Measurements from ENCODE around the gene CDH2. TPM values are rescaled to one million over a fixed set of nuclear protein-coding genes. Genes with fewer than 3 reads are reported as not detected.
A peak's percentile ranks its signal among the peaks of the same experiment; 100 is the strongest.

CDH2 gene
- total RNA-seq, 1 donor from 2014 or later = 87.2 TPM

- TF ChIP-seq, protein P1, sequence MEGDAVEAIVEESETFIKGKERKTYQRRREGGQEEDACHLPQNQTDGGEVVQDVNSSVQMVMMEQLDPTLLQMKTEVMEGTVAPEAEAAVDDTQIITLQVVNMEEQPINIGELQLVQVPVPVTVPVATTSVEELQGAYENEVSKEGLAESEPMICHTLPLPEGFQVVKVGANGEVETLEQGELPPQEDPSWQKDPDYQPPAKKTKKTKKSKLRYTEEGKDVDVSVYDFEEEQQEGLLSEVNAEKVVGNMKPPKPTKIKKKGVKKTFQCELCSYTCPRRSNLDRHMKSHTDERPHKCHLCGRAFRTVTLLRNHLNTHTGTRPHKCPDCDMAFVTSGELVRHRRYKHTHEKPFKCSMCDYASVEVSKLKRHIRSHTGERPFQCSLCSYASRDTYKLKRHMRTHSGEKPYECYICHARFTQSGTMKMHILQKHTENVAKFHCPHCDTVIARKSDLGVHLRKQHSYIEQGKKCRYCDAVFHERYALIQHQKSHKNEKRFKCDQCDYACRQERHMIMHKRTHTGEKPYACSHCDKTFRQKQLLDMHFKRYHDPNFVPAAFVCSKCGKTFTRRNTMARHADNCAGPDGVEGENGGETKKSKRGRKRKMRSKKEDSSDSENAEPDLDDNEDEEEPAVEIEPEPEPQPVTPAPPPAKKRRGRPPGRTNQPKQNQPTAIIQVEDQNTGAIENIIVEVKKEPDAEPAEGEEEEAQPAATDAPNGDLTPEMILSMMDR (IDR thresholded peaks at IDR 0.05) = no peak
- no peak for DNase-seq (ENCODE audit: extremely low spot score, unreplicated experiment)
- H3K9me3 Mint-ChIP-seq (ENCODE audit: unreplicated experiment) = no peaks in the 10 kb centered on the region
- no peaks in the 10 kb centered on the region for H3K27me3 Mint-ChIP-seq (ENCODE audit: unreplicated experiment)
- H3K27ac Mint-ChIP-seq (ENCODE audit: unreplicated experiment) = no peak overlapping the region
- H3K4me3 Mint-ChIP-seq (ENCODE audit: unreplicated experiment) = no peak overlapping the region
- H3K4me1 Mint-ChIP-seq (ENCODE audit: unreplicated experiment) = peaks cover 11% of the 10 kb centered on the region
- H3K36me3 Mint-ChIP-seq (ENCODE audit: unreplicated experiment) = no peaks in the 10 kb centered on the region
Measured at GRCh38 chr18:28027755-28028154, 149.2 kb downstream of the CDH2 start.

DNA sequence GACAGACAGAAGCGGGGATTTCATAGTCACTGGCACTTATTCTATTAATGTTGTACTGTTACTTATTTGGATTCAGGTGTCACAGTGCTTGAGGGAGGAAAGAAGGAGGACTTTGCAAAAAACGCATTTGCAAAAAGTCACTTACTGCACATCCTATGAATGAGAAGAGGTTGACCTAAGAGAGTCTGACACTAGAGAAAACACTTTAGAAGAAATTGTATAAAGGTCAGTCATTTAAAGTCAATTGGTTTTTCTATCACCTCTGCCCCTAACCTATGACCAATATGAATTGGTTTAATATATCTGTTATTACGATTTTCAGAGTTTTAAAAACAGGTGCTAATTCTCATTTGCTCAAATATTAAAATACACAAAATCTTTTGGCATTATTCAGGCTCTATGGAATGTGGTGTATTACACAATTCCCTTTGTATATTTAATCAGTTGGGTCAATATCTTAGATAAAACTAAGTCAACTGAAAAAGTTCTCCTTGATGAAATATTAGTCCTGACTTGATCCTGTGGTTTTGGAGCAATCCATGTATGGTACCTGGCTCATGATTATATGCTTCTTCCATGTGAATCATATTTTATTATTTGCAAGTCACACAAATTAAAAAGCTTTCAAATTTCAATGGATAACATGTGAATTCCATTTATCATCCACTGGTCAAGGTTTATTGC, 157.4 kb downstream of the CDH2 start:
- Mint-ChIP-seq H3K9me3 (ENCODE audit: unreplicated experiment) (no peaks in the 10 kb centered on the region), H3K27ac (ENCODE audit: unreplicated experiment) (no peak overlapping the region), H3K4me3 (ENCODE audit: unreplicated experiment) (no peak overlapping the region), H3K4me1 (ENCODE audit: unreplicated experiment) (peaks cover 8% of the 10 kb centered on the region), H3K36me3 (ENCODE audit: unreplicated experiment) (no peaks in the 10 kb centered on the region), H3K27me3 (ENCODE audit: unreplicated experiment) (no peaks in the 10 kb centered on the region)
- no peak for DNase-seq (ENCODE audit: extremely low spot score, unreplicated experiment)
- TF ChIP-seq, protein P1 (IDR thresholded peaks at IDR 0.05) = no peak

DNA sequence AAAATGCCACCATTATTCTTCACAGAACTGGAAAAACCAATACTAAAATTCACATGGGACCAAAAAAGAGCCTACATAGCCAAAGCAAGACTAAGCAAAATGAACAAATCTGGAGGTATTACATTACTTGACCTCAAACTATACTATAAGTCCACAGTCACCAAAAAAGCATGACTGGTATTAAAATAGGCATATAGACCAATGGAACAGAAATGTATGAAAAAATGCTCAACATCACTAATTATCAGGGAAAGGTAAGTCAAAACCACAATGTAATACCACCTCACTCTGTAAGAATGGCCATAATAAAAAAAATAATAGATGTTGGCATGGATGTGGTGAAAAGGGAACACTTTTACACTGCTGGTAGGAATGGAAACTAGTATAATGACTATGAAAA, 158.6 kb downstream of the CDH2 start:
- TF ChIP-seq, protein P1 (IDR thresholded peaks at IDR 0.05) = no peak
- DNase-seq (ENCODE audit: extremely low spot score, unreplicated experiment) = no peak
- no peaks in the 10 kb centered on the region for H3K27me3 Mint-ChIP-seq (ENCODE audit: unreplicated experiment)
- H3K4me1 Mint-ChIP-seq (ENCODE audit: unreplicated experiment) = peaks cover 14% of the 10 kb centered on the region
- H3K4me3 Mint-ChIP-seq (ENCODE audit: unreplicated experiment) = no peak overlapping the region
- H3K36me3 Mint-ChIP-seq (ENCODE audit: unreplicated experiment) = no peaks in the 10 kb centered on the region
- H3K27ac Mint-ChIP-seq (ENCODE audit: unreplicated experiment) = no peak overlapping the region
- H3K9me3 Mint-ChIP-seq (ENCODE audit: unreplicated experiment) = no peaks in the 10 kb centered on the region

DNA sequence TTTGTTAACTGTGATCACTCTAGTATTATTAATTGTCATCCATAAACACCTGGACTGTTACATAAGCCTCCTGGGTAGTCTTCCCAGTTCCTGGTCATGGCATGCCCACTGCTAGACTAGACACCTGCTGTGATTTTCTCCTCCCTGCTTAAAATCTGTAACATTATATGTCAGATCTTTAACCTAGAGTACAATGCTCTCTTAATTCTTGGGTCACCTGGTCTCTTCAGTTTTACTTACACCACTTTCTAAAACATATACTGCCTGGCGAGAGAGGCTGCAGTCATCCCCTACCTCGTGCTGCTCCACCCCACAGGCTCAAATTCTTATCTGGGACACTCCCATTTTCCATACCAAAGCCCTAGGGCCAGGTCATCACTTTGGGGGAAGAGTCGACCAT, 161.3 kb downstream of the CDH2 start:
- TF ChIP-seq, protein P1 (IDR thresholded peaks at IDR 0.05) = no peak
- no peak overlapping the region for H3K27ac Mint-ChIP-seq (ENCODE audit: unreplicated experiment)
- peaks cover 32% of the 10 kb centered on the region for H3K4me1 Mint-ChIP-seq (ENCODE audit: unreplicated experiment)
- H3K9me3 Mint-ChIP-seq (ENCODE audit: unreplicated experiment) = no peaks in the 10 kb centered on the region
- DNase-seq (ENCODE audit: extremely low spot score, unreplicated experiment) = no peak
- no peak overlapping the region for H3K4me3 Mint-ChIP-seq (ENCODE audit: unreplicated experiment)
- no peaks in the 10 kb centered on the region for H3K27me3 Mint-ChIP-seq (ENCODE audit: unreplicated experiment)
- H3K36me3 Mint-ChIP-seq (ENCODE audit: unreplicated experiment) = no peaks in the 10 kb centered on the region

DNA sequence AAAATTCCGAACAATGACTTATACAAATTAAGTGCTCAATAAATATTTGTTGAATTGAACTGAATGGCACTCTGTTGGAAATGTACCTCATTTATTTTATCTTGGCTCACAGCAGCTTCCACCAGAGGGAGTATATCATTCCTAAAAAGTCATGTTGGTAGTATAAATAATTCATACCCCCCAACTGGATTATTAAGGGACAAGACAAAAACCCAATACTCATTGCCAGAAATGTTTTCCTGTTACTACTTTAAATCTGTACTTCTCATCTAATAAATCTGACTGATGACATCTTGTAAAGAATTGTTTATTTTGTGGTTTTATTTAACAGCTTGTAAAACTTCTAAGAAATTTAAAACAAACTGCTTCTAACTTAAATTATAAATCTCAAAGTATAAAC, 163.9 kb downstream of the CDH2 start:
- Mint-ChIP-seq H3K27me3 (ENCODE audit: unreplicated experiment) (no peaks in the 10 kb centered on the region), H3K27ac (ENCODE audit: unreplicated experiment) (no peak overlapping the region), H3K4me3 (ENCODE audit: unreplicated experiment) (no peak overlapping the region), H3K9me3 (ENCODE audit: unreplicated experiment) (no peaks in the 10 kb centered on the region), H3K4me1 (ENCODE audit: unreplicated experiment) (peaks cover 32% of the 10 kb centered on the region), H3K36me3 (ENCODE audit: unreplicated experiment) (peaks cover 6% of the 10 kb centered on the region)
- TF ChIP-seq, protein P1 (IDR thresholded peaks at IDR 0.05) = peak; percentile 67
- DNase-seq (ENCODE audit: extremely low spot score, unreplicated experiment) = no peak
